ENCODE data around the gene GMDS.

The GMDS gene

DNA sequence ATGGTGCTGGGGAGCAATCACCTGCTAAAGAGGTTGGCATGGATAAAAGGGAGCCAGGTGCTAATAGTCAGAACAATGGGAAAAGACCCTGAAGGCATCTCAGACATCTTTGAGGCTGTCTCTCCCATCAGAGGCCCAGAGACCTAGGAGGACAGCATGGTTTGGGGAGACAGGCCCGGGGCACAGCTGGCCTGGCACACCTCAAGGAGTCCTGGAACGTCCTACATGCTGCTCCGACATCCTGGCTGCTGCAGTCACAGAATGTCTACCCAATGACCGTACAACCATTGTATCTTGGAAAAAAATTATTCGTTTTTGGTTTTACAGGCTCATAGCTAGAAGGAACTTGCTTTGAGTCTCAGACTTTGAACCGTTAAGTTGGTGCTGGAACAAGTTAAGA lies 4.4 kb downstream of the GMDS start:
- no peak for DNase-seq (ENCODE audit: low read depth in 3 of 3)

DNA sequence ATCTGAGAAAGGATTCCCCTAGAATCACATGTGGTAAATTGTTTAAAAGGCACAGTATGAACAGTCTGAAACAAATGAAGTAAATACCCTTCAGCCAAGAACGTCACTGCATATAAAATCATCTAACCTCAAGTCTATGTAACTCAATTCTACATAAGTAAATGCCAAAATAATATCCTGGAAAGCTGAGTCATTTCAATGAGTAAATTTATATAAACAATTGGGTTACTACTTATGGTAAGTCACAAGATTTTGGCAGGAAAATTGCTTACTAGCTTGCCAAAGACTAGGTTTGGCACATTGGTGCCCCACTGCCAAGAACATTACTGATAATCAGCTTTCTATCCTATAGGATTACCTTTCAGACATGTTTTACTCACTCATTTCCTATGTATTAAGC lies 8.4 kb downstream of the GMDS start:
- no peak for DNase-seq (ENCODE audit: low read depth in 3 of 3)

GRCh38 chr6:2235777-2236495 lies 9.5 kb downstream of the GMDS start:
- no peak for DNase-seq (ENCODE audit: low read depth in 3 of 3)

DNA sequence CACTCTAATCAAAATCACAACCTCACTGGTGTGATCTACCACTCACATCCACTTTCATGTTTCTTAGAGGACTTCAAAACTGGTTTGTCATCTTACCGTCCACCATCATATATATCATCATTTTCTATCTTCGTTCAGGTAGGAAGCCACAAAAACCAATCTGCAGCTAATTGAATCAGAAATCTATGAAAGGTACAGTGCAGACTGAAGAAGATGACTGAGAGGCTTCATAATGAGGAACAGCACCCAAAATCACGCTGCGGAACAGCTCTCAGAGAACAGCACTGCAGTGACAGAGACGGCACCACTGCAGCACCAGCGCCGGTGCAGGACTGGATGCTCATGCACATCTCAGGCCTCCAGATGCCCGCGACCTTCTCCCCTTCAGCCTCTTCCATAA lies 13.0 kb downstream of the GMDS start:
- DNase-seq (ENCODE audit: low read depth in 3 of 3): no peak

- DNase-seq (ENCODE audit: low read depth in 3 of 3): no peak
Measured at GRCh38 chr6:2231438-2231837, 14.0 kb downstream of the GMDS start.

DNA sequence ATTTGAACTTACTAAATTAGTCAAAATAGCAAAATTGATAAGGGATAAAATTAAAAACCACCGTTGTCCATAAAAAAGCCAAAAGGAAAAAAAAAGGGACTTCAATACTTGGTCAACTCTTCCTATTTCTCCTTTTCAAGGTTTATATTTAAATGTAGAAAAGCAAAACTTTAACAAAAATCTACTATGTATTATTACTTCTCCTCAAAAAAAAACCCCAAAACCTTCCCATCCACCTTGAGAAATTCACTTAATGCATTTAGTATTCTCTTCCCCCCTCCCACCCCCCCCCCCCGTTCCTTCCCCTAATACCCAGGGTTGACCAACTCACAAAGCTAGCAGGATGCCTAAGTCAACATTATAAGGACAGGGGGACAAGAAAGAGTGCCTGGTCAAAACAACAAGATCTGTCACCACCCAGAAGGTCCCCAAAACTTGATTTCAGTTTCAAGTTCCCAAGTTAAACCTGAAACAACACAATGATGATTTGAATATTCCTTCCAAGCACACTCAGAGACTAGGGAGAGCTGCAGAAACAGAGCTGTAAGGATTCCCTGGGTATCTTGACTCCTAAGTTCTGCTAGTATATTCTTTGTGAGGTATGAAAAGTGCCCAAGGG lies 14.6 kb downstream of the GMDS start:
- no peak for DNase-seq (ENCODE audit: low read depth in 3 of 3)

DNA sequence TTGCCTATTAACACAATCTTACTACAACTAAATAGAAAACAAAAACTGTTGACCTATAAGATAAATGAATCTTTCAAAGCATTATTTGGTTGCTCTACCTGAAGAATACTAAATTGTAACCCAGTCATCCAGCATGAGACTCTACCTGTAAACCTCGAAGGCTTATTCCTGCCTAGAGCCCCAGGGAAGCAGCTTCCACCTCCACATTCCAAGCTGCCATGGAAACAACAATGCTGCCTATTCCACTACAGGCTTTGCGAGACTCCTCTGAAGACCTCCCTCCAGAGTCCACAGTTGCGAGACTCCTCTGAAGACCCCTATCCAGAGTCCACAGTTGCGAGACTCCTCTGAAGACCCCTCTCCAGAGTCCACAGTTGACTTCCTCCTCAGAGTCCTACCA lies 15.7 kb downstream of the GMDS start:
- DNase-seq (ENCODE audit: low read depth in 3 of 3): no peak

DNA sequence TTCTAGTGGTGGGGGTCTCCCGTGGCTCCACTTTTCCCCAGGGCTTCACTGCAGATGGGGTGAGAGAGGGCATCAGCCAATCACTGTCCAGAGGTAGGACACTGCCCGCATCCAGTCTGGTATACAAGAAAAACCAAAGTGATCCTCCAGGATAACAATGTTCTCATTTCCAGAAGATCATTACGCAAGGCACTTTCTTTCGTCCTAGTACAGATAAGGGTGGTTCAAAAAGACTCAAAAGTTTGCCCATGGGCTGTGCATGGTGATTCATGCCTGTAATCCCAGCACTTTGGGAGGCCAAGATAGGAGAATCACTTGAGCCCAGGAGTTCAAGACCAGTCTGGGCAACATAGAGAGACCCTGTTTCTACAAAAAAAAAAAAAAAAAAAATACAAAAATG lies 16.4 kb downstream of the GMDS start:
- no peak for DNase-seq (ENCODE audit: low read depth in 3 of 3)

GRCh38 chr6:2228392-2228791 lies 17.0 kb downstream of the GMDS start:
- no peak for DNase-seq (ENCODE audit: low read depth in 3 of 3)

DNA sequence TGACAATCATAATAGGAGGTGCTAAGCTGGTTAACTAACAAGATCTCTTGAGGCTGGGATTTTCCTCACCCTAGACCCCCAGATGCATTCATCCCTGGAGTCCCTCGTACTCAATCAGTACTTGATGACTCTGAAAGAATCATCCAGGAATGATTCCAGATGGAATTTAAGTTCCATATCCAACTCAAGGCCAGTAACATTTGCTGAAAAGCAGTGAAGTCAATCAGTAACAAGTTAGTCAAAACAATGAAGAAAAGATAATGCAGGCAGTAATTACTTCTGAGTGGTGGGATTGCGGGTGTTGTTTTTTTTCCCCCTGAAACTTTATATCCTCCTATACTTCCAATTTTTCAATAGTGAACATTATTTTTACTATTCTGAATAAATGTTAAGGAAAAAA lies 18.6 kb downstream of the GMDS start:
- no peak for DNase-seq (ENCODE audit: low read depth in 3 of 3)

GRCh38 chr6:2225422-2226392 lies 19.7 kb downstream of the GMDS start:
- no peak for DNase-seq (ENCODE audit: low read depth in 3 of 3)

GRCh38 chr6:2224847-2225382 lies 20.5 kb downstream of the GMDS start:
- DNase-seq (ENCODE audit: low read depth in 3 of 3): no peak

- no peak for DNase-seq (ENCODE audit: low read depth in 3 of 3)
Measured at GRCh38 chr6:2222275-2222842, 23.0 kb downstream of the GMDS start.

- DNase-seq (ENCODE audit: low read depth in 3 of 3): no peak
Measured at GRCh38 chr6:2221726-2222274, 23.6 kb downstream of the GMDS start.

GRCh38 chr6:2220154-2220553 lies 25.3 kb downstream of the GMDS start:
- DNase-seq (ENCODE audit: low read depth in 3 of 3): no peak

DNA sequence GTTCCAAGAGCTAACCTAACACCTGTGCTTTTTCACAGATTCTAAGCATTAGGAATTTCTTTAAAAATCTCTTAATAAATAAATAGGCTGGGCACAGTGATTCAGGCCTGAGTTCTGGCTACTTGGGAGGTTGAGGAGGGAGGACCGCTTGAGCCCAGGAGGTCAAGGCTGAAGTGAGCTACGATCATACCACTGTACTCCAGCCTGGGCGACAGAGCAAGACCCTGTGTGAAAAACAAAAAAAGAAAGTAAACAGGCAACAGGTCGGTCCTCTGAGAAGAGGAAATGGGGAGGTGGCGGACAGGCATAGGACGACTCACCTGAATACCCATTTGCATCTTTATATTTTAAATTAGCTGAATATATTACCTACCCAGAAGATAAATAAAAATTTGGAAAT lies 26.5 kb downstream of the GMDS start:
- no peak for DNase-seq (ENCODE audit: low read depth in 3 of 3)

GRCh38 chr6:2216794-2217383 lies 28.5 kb downstream of the GMDS start:
- no peak for DNase-seq (ENCODE audit: low read depth in 3 of 3)

DNA sequence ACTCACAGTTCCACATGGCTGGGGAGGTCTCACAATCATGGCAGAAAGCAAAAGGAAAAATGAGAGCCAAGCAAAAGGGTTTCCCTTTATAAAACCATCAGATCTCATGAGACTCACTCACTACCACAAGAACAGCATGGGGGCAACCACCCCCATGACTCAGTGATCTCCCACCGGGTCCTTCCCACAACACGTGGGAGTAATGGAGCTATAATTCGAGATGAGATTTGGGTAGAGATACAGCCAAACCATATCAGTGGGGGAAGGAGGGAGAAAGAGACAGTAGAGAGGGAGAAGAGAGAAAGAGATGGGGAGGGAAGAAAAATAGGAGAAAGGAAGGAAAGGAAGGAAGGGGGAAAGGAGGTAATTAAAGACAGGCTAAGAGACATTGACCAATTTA lies 30.1 kb downstream of the GMDS start:
- no peak for DNase-seq (ENCODE audit: low read depth in 3 of 3)

- no peak for DNase-seq (ENCODE audit: low read depth in 3 of 3)
Measured at GRCh38 chr6:2213086-2213485, 32.3 kb downstream of the GMDS start.

- no peak for DNase-seq (ENCODE audit: low read depth in 3 of 3)
Measured at GRCh38 chr6:2209226-2209809, 36.1 kb downstream of the GMDS start.

DNA sequence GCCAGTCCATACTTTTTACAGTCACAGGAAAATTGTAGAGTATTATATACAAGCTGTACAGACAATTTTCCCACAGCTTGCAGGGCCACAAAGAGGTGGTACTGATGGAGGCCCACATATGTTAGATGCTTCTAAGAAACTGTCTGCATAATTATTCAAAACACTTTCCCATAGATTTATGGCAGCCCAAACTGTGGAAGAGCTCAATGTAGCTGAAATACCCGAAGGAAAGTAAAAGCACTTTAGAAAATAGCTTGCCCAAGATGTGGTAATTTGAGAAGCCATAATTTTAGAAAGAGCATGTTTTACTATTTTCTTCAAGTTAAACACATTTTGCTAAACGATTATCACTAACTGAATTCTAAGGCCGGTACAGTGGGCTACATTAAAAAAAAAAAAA lies 36.9 kb downstream of the GMDS start:
- no peak for DNase-seq (ENCODE audit: low read depth in 3 of 3)
